NB4 (cell line): Measurements from ENCODE around the gene NKG7.

ENCODE experiments used
- MYC ChIP-seq: IDR thresholded peaks from 2 replicates; pipeline ENCODE4 v1.6.1; 2011; ENCODE audit warnings: low read depth, low read length
- POLR2A ChIP-seq: IDR thresholded peaks from 2 replicates; pipeline ENCODE4 v1.6.1; 2011; ENCODE audit warnings: mild to moderate bottlenecking; ENCODE audit not compliant: insufficient read length; ENCODE audit errors: extremely low read depth
- TF ChIP-seq, protein P1 (sequence below): IDR thresholded peaks from one replicate; pipeline ENCODE4 v1.5.1; 2012; ENCODE audit warnings: low read depth, low read length

DNA sequence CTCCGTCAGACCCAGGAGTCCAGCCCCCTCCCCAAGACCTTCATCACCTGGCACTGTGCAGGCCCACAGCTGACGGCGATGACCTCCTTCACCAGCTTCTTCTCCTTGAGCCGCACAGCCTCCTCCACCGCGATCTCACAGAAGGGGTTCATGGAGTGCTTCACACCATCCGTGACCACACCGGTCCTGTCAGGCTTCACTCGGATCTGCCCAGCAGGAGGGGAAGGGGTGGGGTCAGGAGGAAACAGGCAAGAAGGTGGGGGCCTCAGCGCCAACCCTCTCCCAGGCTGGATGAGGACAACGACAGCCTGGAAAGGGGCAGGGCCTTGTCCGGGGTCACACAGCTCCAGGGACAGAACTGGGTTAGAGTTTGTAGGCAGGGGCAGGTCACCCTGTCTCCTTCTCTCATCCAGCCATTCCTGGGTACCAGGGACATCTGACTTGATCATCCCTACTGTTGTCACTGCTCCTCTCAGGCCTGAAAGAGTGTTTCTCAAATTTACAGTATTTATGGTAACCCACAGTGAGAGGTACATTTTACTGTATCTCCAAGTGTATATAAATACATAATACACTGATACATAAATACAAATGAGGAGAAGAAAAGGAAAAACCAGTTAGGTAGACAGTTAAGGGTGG is 18.2 kb downstream of the NKG7 start:
- TF ChIP-seq POLR2A = no peak
- TF ChIP-seq, protein P1, sequence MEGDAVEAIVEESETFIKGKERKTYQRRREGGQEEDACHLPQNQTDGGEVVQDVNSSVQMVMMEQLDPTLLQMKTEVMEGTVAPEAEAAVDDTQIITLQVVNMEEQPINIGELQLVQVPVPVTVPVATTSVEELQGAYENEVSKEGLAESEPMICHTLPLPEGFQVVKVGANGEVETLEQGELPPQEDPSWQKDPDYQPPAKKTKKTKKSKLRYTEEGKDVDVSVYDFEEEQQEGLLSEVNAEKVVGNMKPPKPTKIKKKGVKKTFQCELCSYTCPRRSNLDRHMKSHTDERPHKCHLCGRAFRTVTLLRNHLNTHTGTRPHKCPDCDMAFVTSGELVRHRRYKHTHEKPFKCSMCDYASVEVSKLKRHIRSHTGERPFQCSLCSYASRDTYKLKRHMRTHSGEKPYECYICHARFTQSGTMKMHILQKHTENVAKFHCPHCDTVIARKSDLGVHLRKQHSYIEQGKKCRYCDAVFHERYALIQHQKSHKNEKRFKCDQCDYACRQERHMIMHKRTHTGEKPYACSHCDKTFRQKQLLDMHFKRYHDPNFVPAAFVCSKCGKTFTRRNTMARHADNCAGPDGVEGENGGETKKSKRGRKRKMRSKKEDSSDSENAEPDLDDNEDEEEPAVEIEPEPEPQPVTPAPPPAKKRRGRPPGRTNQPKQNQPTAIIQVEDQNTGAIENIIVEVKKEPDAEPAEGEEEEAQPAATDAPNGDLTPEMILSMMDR = no peak
- no peak for TF ChIP-seq MYC
